ENCODE measurements around the gene MAGEA3.

Gene MAGEA3

GRCh38 chrX:152738560-152738959 lies 40.0 kb downstream of the MAGEA3 start:
- no peak for DNase-seq

Data from NCI-H2081 treated with DMSO at 0.1 percent for 48 hours (cell line).